MV-4-11 (cell line): ENCODE measurements around the gene CHCHD5.
"Not testable (repeated sequence)": the region's sequence is repeated elsewhere in the genome, so short reads cannot be mapped to it uniquely, and the experiment has no call there.

Experiments
- DNase-seq: peaks from one replicate; lab custom pipeline; 2025; lab: John Stamatoyannopoulos, UW

CHCHD5 gene, protein sequence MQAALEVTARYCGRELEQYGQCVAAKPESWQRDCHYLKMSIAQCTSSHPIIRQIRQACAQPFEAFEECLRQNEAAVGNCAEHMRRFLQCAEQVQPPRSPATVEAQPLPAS

DNA sequence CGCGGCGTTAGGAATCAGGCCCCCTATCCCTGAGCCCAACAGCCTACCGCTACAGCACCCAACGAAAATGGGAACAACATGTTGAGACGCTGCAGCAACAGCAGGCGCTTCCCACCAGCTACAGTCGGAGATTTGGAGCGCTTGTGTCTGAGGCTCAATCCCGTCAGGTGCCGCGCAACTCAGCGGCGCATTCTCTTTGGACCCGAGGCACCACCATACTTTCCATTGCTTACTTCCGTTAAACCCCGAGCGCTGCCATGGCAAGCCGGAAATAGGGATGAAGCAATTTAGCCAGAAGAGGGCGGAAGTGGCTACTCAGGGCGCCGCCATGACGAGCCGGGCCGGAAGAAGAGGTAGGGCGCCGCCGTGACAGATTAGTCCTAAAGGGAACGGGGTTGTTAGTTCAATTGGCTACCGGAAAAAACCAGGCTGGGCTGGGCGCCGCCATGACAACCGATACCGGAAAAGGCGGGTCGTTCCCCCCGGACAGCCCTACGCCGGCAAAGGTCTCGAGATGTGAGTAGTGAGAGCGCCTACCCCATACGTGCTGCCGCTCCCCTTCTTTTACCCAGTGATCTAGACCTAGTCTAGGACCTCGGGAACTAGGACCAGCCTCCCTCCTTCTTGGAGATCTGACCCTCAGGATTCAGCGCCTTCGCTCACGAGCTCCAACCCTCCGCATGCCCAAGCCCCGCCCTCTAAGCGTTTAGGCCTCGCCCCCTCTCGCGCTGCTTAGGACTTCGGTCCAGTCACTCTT is at the start of gene CHCHD5:
Gene CHCHD5 (plus strand): TSS at position 476 of the 757 bp plus-strand sequence. CDS start 39 bp downstream, at position 515.
- DNase-seq, result peak; percentile 98

GRCh38 chr2:112534826-112535225 is 49.6 kb upstream of the CHCHD5 start:
- DNase-seq, result no peak

GRCh38 chr2:112536665-112537064 is 47.7 kb upstream of the CHCHD5 start:
- DNase-seq, result not testable (repeated sequence)

GRCh38 chr2:112539306-112539705 is 45.1 kb upstream of the CHCHD5 start:
- DNase-seq, result no peak

GRCh38 chr2:112540906-112541305 is 43.5 kb upstream of the CHCHD5 start:
- no peak for DNase-seq

DNA sequence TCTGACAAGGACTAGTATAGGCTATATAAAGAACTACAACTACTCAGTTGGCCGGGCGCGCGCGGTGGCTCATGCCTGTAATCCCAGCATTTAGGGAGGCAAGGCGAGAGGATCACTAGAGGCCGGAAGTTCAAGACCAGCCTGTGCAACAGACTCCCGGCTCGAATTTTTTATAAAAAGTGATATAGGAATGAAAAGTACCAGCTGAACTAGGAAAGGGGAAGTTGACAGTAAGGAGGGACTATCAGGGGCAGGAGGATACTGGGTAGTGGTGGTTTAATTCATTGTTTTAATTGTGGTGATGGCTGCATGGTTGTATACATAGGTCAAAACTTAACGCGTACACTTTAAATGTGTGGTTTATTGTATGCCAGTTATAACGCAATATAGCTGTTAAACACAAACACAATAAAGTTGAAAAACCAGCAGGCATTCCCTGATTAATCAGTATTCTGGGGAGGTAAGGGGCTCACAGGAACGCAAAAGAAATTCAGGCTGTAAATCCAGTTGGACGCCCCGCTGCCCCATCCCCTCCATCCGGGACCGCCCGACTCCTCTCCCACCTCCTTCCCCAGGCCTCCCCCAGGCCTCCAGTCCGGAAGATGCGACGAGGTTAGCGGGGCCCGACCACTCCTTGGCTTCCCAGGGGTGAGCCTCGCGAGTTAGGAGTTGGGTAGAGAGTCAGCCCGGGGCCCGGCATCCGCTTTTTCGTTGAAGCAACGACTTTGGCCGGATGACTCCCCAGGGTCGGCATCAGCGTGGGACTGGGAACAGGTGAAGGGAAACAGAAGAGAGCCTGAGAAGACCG is 42.9 kb upstream of the CHCHD5 start:
- peak; percentile 86 for DNase-seq

GRCh38 chr2:112542123-112542983 is 42.1 kb upstream of the CHCHD5 start, which contains the start of gene POLR1B:
Gene POLR1B, plus strand, starts transcription at chr2:112542465. Its CDS starts 30 bp downstream, at chr2:112542495.
- DNase-seq, result peak; percentile 82

GRCh38 chr2:112542984-112543661 is 41.3 kb upstream of the CHCHD5 start:
- peak; percentile 33 for DNase-seq

- DNase-seq, result peak; percentile 52
Observed at GRCh38 chr2:112547333-112547732, 37.1 kb upstream of the CHCHD5 start.

GRCh38 chr2:112548980-112549379 is 35.4 kb upstream of the CHCHD5 start:
- DNase-seq, result no peak

DNA sequence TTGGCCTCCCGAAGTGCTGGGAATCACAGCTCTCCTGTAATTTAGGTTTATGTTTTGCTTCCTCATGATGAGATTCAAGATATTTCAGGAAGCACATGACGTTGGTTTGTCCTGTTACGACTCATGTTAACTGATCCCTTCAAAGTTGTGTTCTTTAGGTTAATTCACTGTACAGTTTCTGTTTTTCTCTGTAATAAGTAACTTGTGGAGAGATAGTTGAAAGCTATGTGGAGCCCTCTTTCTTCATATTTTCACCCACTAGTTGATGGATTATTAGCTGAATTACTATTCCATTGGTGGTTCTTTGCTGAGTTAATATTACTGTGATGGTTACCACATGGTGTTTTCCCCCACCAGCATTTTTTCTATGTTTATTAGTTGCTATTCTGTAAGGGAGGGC is 18.3 kb upstream of the CHCHD5 start:
- peak; percentile 30 for DNase-seq

- not testable (repeated sequence) for DNase-seq
Observed at GRCh38 chr2:112566508-112566907, 17.9 kb upstream of the CHCHD5 start.

GRCh38 chr2:112572005-112572404 is 12.4 kb upstream of the CHCHD5 start:
- DNase-seq, result peak; percentile 60

DNA sequence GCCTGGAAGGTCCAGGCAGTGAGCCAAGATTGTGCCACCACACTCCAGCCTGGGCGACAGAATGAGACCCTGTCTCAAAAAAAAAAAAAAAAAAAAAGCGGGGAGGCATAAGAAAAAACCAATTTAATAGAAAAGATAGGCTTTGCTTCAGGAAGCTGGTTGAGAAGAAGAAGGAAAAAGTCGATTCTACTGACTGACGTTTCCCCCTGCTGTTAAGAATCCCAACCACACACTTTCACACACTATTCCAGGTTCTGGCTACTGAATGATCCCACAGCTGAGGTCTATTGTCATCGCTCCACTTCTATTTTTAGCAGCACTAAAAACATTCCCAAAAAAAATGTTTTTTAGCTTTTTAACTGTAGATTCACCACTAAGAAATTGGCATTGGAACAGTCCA is 6.7 kb upstream of the CHCHD5 start:
- DNase-seq, result no peak

GRCh38 chr2:112579241-112579640 is 5.2 kb upstream of the CHCHD5 start:
- peak; percentile 59 for DNase-seq

DNA sequence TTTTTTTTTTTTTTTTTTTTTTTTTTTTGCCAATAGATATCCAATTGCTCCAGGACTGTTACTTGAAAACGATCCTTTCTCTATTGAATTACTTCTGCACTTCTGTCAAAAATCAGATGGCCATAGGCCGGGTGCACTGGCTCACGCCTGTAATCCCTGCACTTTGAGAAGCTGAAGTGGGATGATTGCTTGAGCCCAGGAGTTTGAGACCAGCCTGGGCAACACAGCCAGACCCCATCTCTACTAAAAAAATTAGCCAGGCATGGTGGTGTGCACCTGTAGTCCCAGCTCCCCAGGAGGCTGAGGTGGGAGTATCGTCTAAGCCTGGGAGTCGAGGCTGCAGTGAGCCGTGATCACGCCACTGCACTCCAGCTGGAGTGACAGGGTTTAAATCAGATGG is 4.3 kb upstream of the CHCHD5 start:
- DNase-seq, result no peak

DNA sequence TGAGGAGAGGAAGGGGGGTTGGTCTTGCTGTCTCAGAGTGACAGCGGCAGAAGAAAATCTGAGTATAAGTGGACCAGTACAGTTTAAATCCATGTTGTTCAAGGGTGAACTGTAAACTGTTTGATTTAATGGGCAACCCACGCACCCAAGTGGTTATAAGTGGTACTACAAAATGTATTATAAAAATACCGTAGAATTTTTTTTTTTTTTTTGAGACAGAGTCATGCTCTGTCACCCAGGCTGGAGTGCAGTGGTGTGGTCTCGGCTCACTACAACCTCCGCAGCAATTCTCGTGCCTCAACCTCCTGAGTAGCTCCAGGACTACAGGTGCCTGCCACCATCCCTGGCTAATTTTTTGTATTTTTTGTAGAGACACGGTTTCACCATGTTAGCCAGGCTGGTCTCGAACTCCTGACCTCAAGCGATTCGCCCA is 2.1 kb upstream of the CHCHD5 start:
- peak; percentile 66 for DNase-seq

- DNase-seq, result peak; percentile 40
Observed at GRCh38 chr2:112583497-112584133, 794 bp upstream of the CHCHD5 start.

DNA sequence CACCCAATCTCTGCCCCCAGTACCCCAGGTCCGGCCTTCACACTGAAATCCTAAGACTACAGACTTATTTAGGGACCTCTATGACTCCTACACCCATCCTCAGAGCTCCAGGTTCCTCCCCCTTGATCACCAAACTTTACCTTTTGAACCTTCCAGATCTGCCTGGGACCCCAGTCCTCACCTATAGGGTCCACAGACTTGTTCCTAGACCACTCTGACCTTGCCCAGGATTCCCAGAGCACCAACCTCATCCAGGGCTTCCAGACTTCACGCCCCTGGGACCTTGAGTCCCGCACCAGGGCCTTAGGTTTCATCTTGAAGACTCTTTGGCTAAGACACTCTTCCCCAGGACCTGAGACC is 462 bp downstream of the CHCHD5 start:
- DNase-seq, result no peak

DNA sequence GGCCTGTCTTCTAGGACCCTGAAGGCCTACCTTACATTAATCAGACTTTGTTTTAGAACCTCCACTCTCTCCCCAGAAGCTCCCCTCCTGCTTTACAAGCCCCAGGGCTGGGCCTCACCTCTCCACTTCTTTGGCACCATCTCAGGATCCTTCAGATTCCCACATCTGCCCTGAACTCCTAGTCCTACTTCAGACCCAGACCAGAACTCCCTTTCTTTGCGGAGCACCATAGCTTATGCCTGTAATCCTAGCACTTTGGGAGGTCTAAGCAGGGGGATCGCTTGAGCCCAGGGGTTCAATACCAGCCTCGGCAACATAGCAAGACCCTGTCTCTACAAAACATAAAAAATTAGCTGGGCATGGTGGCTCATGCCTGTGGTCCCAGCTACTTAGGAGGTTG is 991 bp downstream of the CHCHD5 start:
- no peak for DNase-seq
